Measurements from ENCODE around the gene METTL16. TPM values are rescaled to one million over a fixed set of nuclear protein-coding genes. Genes with fewer than 3 reads are reported as not detected.
"Not testable (repeated sequence)": the region's sequence is repeated elsewhere in the genome, so short reads cannot be mapped to it uniquely, and the experiment has no call there.

Gene METTL16
- total and polyA plus RNA-seq, 9 of the 15 experiments (the other 6 are each of a cell fraction or from before 2014, with no cell fraction given): 12.1 to 30.5 (median 19.8) TPM

GRCh38 chr17:2487306-2487705 lies 24.4 kb downstream of the METTL16 start:
- POLR2A ChIA-PET: interaction anchor here (0.6 to 1.2 kb wide), 3 partner anchors 19 to 77 kb away, joined by 3 to 4 read pairs (median 3); partner anchors contain the start of gene METTL16
- intact Hi-C loops (cut with micrococcal nuclease) (no loop called here), in situ Hi-C loops (cut with MboI) (no loop called here)
- BruUV-seq (replicated peaks): no TSS peak
- FAIRE-seq (no peak), DNase-seq (ENCODE audit: extremely low read depth in 1 of 4, low spot score in 3 of 4) (no peak), ATAC-seq (no peak)
- Histone ChIP-seq H3K9me3 (replicated peaks; ENCODE audit: control insufficient read depth, insufficient read depth, low read depth, low read length) (no peaks in the 10 kb centered on the region), H4K20me1 (replicated peaks; ENCODE audit: control insufficient read depth, insufficient read depth, low read length) (peaks cover 8% of the 10 kb centered on the region), H3K4me3 (no peak overlapping the region), H3K9me1 (ENCODE audit: control insufficient read depth, insufficient read depth, low read length) (no peaks in the 10 kb centered on the region), H3K4me2 (ENCODE audit: insufficient read depth, low read length) (no peak overlapping the region), H3K27ac (ENCODE audit: extremely low read depth, low read depth, low read length) (no peak overlapping the region), H3K79me2 (ENCODE audit: control insufficient read depth, insufficient read depth, low read length) (peaks cover 47% of the 10 kb centered on the region), H2AFZ (ENCODE audit: low read depth, low read length) (no peak overlapping the region), H3K4me1 (replicated peaks in 1 of 2; ENCODE audit: control insufficient read depth in 2 of 2, insufficient read depth in 2 of 2, low read length in 2 of 2) (0 out of 5 replicates have a peak, but pooled peaks cover 0 to 3% of the 10 kb centered on the region in 2 experiments), H3K27me3 (ENCODE audit: control insufficient read depth in 2 of 2, insufficient read depth in 2 of 2, low read length in 2 of 2) (no peaks in the 10 kb centered on the region), H3K36me3 (ENCODE audit: control insufficient read depth, insufficient read depth, low read length) (peaks cover 13% of the 10 kb centered on the region; the same call in 2 of the 3 replicates), H3K9ac (ENCODE audit: insufficient read depth in 1 of 2, low read depth in 2 of 2, low read length in 2 of 2) (no peak overlapping the region)
- CTCF ChIA-PET (ENCODE audit: low intra/inter-chr PET ratio): no interaction called here
- TF ChIP-seq CCAR2 (IDR thresholded peaks at IDR 0.05; ENCODE audit: low read depth, low read length) (no peak), RCOR1 (IDR thresholded peaks at IDR 0.05; ENCODE audit: borderline replicate concordance in 1 of 2, low read depth in 2 of 2, low read length in 2 of 2) (no peak), USF2 (CRISPR knock-in tag; IDR thresholded peaks at IDR 0.05) (no peak), TRIM25 (IDR thresholded peaks at IDR 0.05; ENCODE audit: borderline replicate concordance) (no peak), DNMT1 (IDR thresholded peaks at IDR 0.05) (no peak)
- TF ChIP-seq, protein P1, sequence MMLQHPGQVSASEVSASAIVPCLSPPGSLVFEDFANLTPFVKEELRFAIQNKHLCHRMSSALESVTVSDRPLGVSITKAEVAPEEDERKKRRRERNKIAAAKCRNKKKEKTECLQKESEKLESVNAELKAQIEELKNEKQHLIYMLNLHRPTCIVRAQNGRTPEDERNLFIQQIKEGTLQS (IDR thresholded peaks at IDR 0.05): no peak
- TF ChIP-seq, protein P1 (CRISPR knock-in tag; conservative IDR thresholded peaks at IDR 0.05): no peak
- WGBS (ENCODE audit: insufficient coverage, low coverage, missing lambda C conversion rate): 77% methylated on average over 6 of the region's 6 CpGs

DNA sequence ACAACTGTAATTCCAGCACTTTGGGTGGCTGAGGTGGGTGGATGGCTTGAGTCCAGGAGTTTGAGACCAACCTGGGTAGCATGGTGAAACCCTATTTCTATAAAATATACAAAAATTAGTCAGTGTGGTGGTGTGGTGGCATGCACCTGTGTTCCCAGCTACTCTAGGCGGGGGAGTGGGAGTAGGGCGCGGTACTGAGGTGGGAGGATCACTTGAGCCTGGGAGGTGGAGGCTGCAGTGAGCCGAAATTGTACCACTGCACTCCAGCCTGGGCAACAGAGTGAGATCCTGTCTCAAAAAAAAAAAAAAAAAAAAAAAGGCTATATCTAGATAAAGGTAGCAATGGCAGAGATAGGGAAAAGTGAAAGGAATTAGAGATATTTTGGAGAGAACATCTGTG lies 25.0 kb downstream of the METTL16 start:
- H3K4me1 ChIP-seq (replicated peaks in 1 of 2; ENCODE audit: control insufficient read depth in 2 of 2, insufficient read depth in 2 of 2, low read length in 2 of 2); H3K9me3 ChIP-seq (replicated peaks; ENCODE audit: control insufficient read depth, insufficient read depth, low read depth, low read length); H3K27ac ChIP-seq (ENCODE audit: extremely low read depth, low read depth, low read length); FAIRE-seq; H3K4me3 ChIP-seq; H4K20me1 ChIP-seq (replicated peaks; ENCODE audit: control insufficient read depth, insufficient read depth, low read length); H3K4me2 ChIP-seq (ENCODE audit: insufficient read depth, low read length); ATAC-seq; CTCF ChIA-PET (ENCODE audit: low intra/inter-chr PET ratio); H3K9ac ChIP-seq (ENCODE audit: insufficient read depth in 1 of 2, low read depth in 2 of 2, low read length in 2 of 2); DNase-seq (ENCODE audit: extremely low read depth in 1 of 4, low spot score in 3 of 4); H3K27me3 ChIP-seq (ENCODE audit: control insufficient read depth in 2 of 2, insufficient read depth in 2 of 2, low read length in 2 of 2); H2AFZ ChIP-seq (ENCODE audit: low read depth, low read length); BruUV-seq (replicated peaks); H3K9me1 ChIP-seq (ENCODE audit: control insufficient read depth, insufficient read depth, low read length); intact Hi-C loops (cut with micrococcal nuclease); in situ Hi-C loops (cut with MboI): not testable (repeated sequence)
- 100% methylated on average over 2 of the region's 4 CpGs for WGBS (ENCODE audit: insufficient coverage, low coverage, missing lambda C conversion rate)
- H3K36me3 ChIP-seq (ENCODE audit: control insufficient read depth, insufficient read depth, low read length): peaks cover 14% of the 10 kb centered on the region; the same call in 2 of the 3 replicates
- POLR2A ChIA-PET: interaction anchor here (0.6 to 0.9 kb wide), 2 partner anchors 19 to 76 kb away, joined by 3 to 4 read pairs; no protein-coding TSS in a partner anchor
- H3K79me2 ChIP-seq (ENCODE audit: control insufficient read depth, insufficient read depth, low read length): peaks cover 50% of the 10 kb centered on the region

All from K562 (cell line).